Esophagus (tissue), 2 donors: ENCODE data around the gene SLC47A1. TPM values are rescaled to one million over a fixed set of nuclear protein-coding genes. Genes with fewer than 3 reads are reported as not detected.

ENCODE experiments used
- H3K27ac ChIP-seq, 2 donors: one replicate each; pipeline ENCODE4 v1.5.1; 2013; ENCODE audit warnings: low read depth in 2 of 2, mild to moderate bottlenecking in 2 of 2, inconsistent platforms in 1 of 2, low read length in 1 of 2, moderate library complexity in 1 of 2
- H3K27me3 ChIP-seq, 2 donors: one replicate each; pipeline ENCODE4 v1.6.1; 2013; ENCODE audit warnings: low read length in 2 of 2, control low read depth in 1 of 2, mild to moderate bottlenecking in 1 of 2; ENCODE audit not compliant: insufficient read depth in 2 of 2, control insufficient read depth in 1 of 2
- H3K36me3 ChIP-seq, 2 donors: one replicate each; pipeline ENCODE4 v1.6.1; 2013; ENCODE audit warnings: low read length in 1 of 2; ENCODE audit not compliant: control insufficient read depth in 2 of 2, insufficient read depth in 2 of 2
- H3K4me1 ChIP-seq, 2 donors: one replicate each; pipeline ENCODE4 v1.6.1; 2013; ENCODE audit warnings: low read length in 1 of 2; ENCODE audit not compliant: control insufficient read depth in 2 of 2, insufficient read depth in 2 of 2
- H3K4me3 ChIP-seq, 2 donors: one replicate each; pipeline ENCODE4 v1.5.1; 2013; ENCODE audit warnings: low read length in 2 of 2, mild to moderate bottlenecking in 2 of 2, low read depth in 1 of 2, moderate library complexity in 1 of 2
- H3K9me3 ChIP-seq, 2 donors: one replicate each; pipeline ENCODE4 v1.6.1; 2013; ENCODE audit warnings: mild to moderate bottlenecking in 2 of 2, low read depth in 1 of 2, low read length in 1 of 2, moderate library complexity in 1 of 2; ENCODE audit not compliant: control insufficient read depth in 2 of 2, insufficient read depth in 1 of 2
- WGBS, 2 donors: extraction: QIAGEN DNeasy Blood & Tissue Kit; methylation state at CpG; one replicate each; pipeline ENCODE4 v1.1.7; 2013; 5-methylcytosine and 5-hydroxymethylcytosine counted together
- polyA plus RNA-seq, 2 donors: library from polyadenylated mRNA; stranded (reverse); fragments of 200-250 nt; gene quantifications; one replicate each; pipeline ENCODE4 v1.2.3, GENCODE V29; 2013
- donor health status: healthy with polysubstance abuse.
- donor health status: Bipolar disorder and iron deficiency.

Gene SLC47A1
- polyA plus RNA-seq, 2 donors, result 1.1 to 1.4 TPM

DNA sequence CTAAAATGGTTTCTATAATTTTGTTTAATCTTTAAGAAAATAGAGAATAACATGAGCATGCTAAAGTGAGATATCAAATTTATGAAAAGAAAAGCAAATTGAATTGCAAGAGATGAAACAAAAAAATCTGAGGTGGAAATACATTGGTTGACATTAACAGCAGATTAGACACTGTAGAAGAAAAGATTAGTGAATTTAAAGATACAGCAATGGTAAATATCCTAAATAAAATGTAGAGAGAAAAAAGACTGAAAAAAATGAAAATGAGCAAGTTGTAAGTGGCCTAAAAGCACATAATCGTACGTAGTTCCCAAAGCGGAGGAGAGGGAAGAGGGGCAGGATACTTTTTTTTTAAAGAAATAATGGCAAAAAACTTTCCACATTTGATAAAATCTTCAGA is 84.4 kb downstream of the SLC47A1 start:
- H3K4me3 ChIP-seq, result no peak overlapping the region
- no peaks in the 10 kb centered on the region for H3K27me3 ChIP-seq
- no peaks in the 10 kb centered on the region for H3K4me1 ChIP-seq
- H3K27ac ChIP-seq, result no peak overlapping the region
- H3K9me3 ChIP-seq, result peaks cover 3 to 7% of the 10 kb centered on the region in 2 donors
- H3K36me3 ChIP-seq, result peaks cover 0 to 2% of the 10 kb centered on the region in 2 donors
- WGBS, 2 donors, result 93 to 98% methylated on average over 3 of the region's 3 CpGs

DNA sequence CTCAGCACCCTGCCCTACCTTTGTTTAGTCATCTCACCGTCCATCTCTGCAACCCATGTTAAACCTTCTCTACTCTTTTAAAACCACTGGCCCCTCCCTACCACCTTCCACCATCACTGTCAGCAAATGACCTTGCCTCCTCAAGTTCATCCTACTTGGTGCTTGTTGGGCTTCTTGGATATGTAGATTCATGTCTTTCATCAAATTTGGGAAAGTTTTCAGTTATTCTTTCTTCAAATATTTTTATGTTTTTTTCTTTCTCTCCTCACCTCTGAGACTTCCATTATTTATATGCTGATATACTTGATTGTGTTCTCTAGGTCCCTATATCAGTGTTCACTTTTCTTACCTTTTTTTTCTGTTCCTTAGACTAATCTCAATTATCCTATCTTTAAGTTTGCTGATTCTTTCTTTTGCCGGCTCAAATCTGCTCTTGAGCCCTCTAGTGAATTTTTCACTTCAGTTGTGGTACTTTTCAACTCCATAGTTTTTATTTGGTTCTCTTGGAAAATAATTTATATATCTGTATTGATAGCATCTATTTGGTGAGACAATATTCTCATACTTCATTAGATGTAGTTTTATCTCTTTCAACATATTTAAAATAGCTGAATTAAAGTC is 86.2 kb downstream of the SLC47A1 start:
- peaks cover 0 to 2% of the 10 kb centered on the region in 2 donors for H3K36me3 ChIP-seq
- H3K4me3 ChIP-seq, result no peak overlapping the region
- H3K4me1 ChIP-seq, result no peaks in the 10 kb centered on the region
- peaks cover 3 to 7% of the 10 kb centered on the region in 2 donors for H3K9me3 ChIP-seq
- no peaks in the 10 kb centered on the region for H3K27me3 ChIP-seq
- H3K27ac ChIP-seq, result no peak overlapping the region
- WGBS, 2 donors, result 67 to 70% methylated on average over 2 of the region's 2 CpGs

DNA sequence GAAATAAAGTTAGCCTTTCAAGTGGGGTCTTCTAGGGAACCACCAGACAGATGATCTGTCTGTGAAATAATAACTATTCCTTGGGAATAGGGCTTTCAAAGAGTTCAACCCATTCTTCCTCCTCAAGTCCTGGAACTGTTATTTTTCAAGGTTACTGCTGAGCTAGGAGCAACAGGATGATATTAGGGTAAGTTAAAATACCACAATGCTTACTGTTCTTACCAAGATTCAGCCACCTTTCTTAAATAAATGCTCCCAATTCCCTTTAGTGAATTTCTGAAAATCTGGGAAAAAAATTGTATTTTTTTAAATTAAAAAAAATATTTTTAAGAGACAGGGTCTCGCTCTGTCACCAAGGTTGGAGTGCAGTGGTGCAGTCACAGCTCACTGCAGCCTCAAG is 88.0 kb downstream of the SLC47A1 start:
- H3K36me3 ChIP-seq, result peaks cover 0 to 2% of the 10 kb centered on the region in 2 donors
- H3K27me3 ChIP-seq, result no peaks in the 10 kb centered on the region
- WGBS, 2 donors, result 95 to 100% methylated on average over 1 of the region's 1 CpG
- no peak overlapping the region for H3K4me3 ChIP-seq
- H3K4me1 ChIP-seq, result no peaks in the 10 kb centered on the region
- peaks cover 3 to 7% of the 10 kb centered on the region in 2 donors for H3K9me3 ChIP-seq
- H3K27ac ChIP-seq, result no peak overlapping the region

DNA sequence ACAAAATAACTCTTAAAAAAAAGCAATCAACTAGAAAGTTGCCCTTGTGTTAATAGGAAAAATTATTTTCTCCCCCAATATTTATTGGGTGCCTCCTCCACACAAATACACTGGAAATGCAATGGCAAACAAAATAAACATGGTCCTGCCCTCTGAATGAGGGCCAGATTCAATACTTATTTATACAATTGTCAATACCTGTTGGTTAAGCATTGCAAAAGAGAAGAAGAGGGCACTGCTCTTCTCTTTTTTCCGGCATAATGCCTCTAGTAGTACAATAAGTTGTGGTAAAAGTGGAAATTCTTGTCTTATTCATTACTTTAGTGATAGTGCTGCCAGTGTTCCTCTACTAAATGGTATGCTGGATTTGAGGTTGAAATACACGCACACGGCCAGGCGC is 92.4 kb downstream of the SLC47A1 start:
- Histone ChIP-seq H3K36me3 (peaks cover 0 to 2% of the 10 kb centered on the region in 2 donors), H3K9me3 (no peaks in the 10 kb centered on the region), H3K27me3 (no peaks in the 10 kb centered on the region), H3K4me3 (no peak overlapping the region), H3K27ac (no peak overlapping the region), H3K4me1 (no peaks in the 10 kb centered on the region)
- WGBS, 2 donors, result 96 to 97% methylated on average over 4 of the region's 4 CpGs

Other genes with a start within 250 kb of the SLC47A1 start
- 10 to 100 TPM in 1 of 2 donors, 1 to 10 TPM in 1; 8.2 to 11.5 TPM for gene B9D1, start 171.1 kb upstream of the SLC47A1 start, polyA plus RNA-seq
- 10 to 100 TPM; 27.7 to 28.3 TPM for gene MAPK7, start 155.4 kb upstream of the SLC47A1 start, polyA plus RNA-seq
- gene MFAP4, start 146.7 kb upstream of the SLC47A1 start, polyA plus RNA-seq, result 10 to 100 TPM in 1 of 2 donors, 1 to 10 TPM in 1; 8.3 to 33.7 TPM
- 1 to 10 TPM; 1.1 to 3.7 TPM for gene RNF112, start 122.6 kb upstream of the SLC47A1 start, polyA plus RNA-seq
- 100 to 1,000 TPM in 1 of 2 donors, 10 to 100 TPM in 1; 77.3 to 106 TPM for gene ALDH3A2, start 114.9 kb downstream of the SLC47A1 start, polyA plus RNA-seq
- 1 to 10 TPM; 1.1 to 2.7 TPM for gene SLC47A2, start 182.7 kb downstream of the SLC47A1 start, polyA plus RNA-seq
- gene ALDH3A1, start 214.4 kb downstream of the SLC47A1 start, polyA plus RNA-seq, result 100 to 1,000 TPM; 202 to 673 TPM